B cell (primary cell): ENCODE data around the gene OR2G2.

Source experiments
- CTCF ChIP-seq: fragments of 200-600 bp; IDR thresholded peaks from one replicate; pipeline ENCODE4 v1.8.0; 2022; ENCODE audit warnings: antibody characterized with exemption, mild to moderate bottlenecking
- EZH2 ChIP-seq: IDR thresholded peaks from 2 replicates; pipeline ENCODE4 v1.6.1; 2012; ENCODE audit warnings: borderline replicate concordance, low read depth, mild to moderate bottlenecking, moderate library complexity, low read length; ENCODE audit not compliant: insufficient read depth, poor library complexity, severe bottlenecking

- TF ChIP-seq CTCF, result no peak
- TF ChIP-seq EZH2, result no peak
Observed at GRCh38 chr1:247548769-247549182, 39.4 kb upstream of the OR2G2 start, which contains the start of gene GCSAML.
